SK-N-SH treated with all-trans-retinoic acid at 6 μM for 48 hours (cell line): ENCODE data around the gene RAB31.

ENCODE experiments used
- ATAC-seq: fragments of 200-7000 bp; cut with Tn5 transposase; 3 replicates; pipeline ENCODE4 v1.9.1; 2020; ENCODE audit warnings: mild to moderate bottlenecking, moderate library complexity
- BACH2 ChIP-seq: fragments of 250-450 bp; sonication (Bioruptor Pico); IDR thresholded peaks from 2 replicates; pipeline ENCODE4 v1.9.0; 2021; ENCODE audit warnings: mild to moderate bottlenecking, borderline replicate concordance
- CSDC2 ChIP-seq: fragments of 250-450 bp; sonication (Bioruptor Pico); IDR thresholded peaks from 2 replicates; pipeline ENCODE4 v1.5.0; 2020; ENCODE audit warnings: mild to moderate bottlenecking, moderate library complexity
- ESRRG ChIP-seq: fragments of 250-450 bp; sonication (Bioruptor Pico); IDR thresholded peaks from 2 replicates; pipeline ENCODE4 v1.6.1; 2021; ENCODE audit warnings: mild to moderate bottlenecking
- GLIS3 ChIP-seq: fragments of 250-450 bp; sonication (Bioruptor Pico); IDR thresholded peaks from 2 replicates; pipeline ENCODE4 v1.5.0; 2020; ENCODE audit warnings: mild to moderate bottlenecking, moderate library complexity
- ISL1 ChIP-seq: fragments of 250-450 bp; sonication (Bioruptor Pico); IDR thresholded peaks from 2 replicates; pipeline ENCODE4 v2.1.2; 2022; ENCODE audit warnings: mild to moderate bottlenecking, moderate library complexity
- OSR1 ChIP-seq: fragments of 250-450 bp; sonication (Bioruptor Pico); IDR thresholded peaks from 2 replicates; pipeline ENCODE4 v1.8.0; 2022; ENCODE audit warnings: moderate library complexity, mild to moderate bottlenecking, inconsistent platforms
- TCF4 ChIP-seq: fragments of 250-450 bp; sonication (Bioruptor Pico); IDR thresholded peaks from 2 replicates; pipeline ENCODE4 v1.8.0; 2021; ENCODE audit warnings: mild to moderate bottlenecking, moderate library complexity, borderline replicate concordance
- ZFP3 ChIP-seq: fragments of 250-450 bp; sonication (Bioruptor Pico); IDR thresholded peaks from 2 replicates; pipeline ENCODE4 v1.5.0; 2020; ENCODE audit warnings: mild to moderate bottlenecking, moderate library complexity
- ZFP30 ChIP-seq: fragments of 450-650 bp; formaldehyde crosslinking; IDR thresholded peaks from 2 replicates; pipeline ENCODE4 v1.5.0; 2022; ENCODE audit warnings: mild to moderate bottlenecking, moderate library complexity
- ZNF565 ChIP-seq: fragments of 450-650 bp; formaldehyde crosslinking; conservative IDR thresholded peaks from 2 replicates; pipeline ENCODE4 v1.5.0; 2020; ENCODE audit warnings: low read depth, mild to moderate bottlenecking, moderate library complexity
- ZNF70 ChIP-seq: fragments of 450-650 bp; formaldehyde crosslinking; IDR thresholded peaks from 2 replicates; pipeline ENCODE4 v1.5.0; 2020; ENCODE audit warnings: mild to moderate bottlenecking, moderate library complexity
- TF ChIP-seq, protein P1 (sequence below): fragments of 250-450 bp; sonication (Bioruptor Pico); IDR thresholded peaks from 2 replicates; pipeline ENCODE4 v1.5.1; 2021; ENCODE audit warnings: mild to moderate bottlenecking, moderate library complexity
- TF ChIP-seq, protein P2 (sequence below): fragments of 250-450 bp; sonication (Bioruptor Pico); IDR thresholded peaks from 2 replicates; pipeline ENCODE4 v1.8.0; 2020; ENCODE audit warnings: mild to moderate bottlenecking, moderate library complexity, borderline replicate concordance
- TF ChIP-seq, protein P3 (sequence below): fragments of 250-450 bp; sonication (Bioruptor Pico); IDR thresholded peaks from 2 replicates; pipeline ENCODE4 v1.8.0; 2021; ENCODE audit warnings: low read depth, mild to moderate bottlenecking, moderate library complexity, borderline replicate concordance
- TF ChIP-seq, protein P4 (sequence below): fragments of 250-450 bp; sonication (Bioruptor Pico); IDR thresholded peaks from 2 replicates; pipeline ENCODE4 v1.5.0; 2020; ENCODE audit warnings: mild to moderate bottlenecking, moderate library complexity
- TF ChIP-seq, protein P5 (sequence below): fragments of 250-450 bp; sonication (Bioruptor Pico); IDR thresholded peaks from 2 replicates; pipeline ENCODE4 v1.5.1; 2020; ENCODE audit warnings: low read depth, mild to moderate bottlenecking, moderate library complexity

RAB31 gene

DNA sequence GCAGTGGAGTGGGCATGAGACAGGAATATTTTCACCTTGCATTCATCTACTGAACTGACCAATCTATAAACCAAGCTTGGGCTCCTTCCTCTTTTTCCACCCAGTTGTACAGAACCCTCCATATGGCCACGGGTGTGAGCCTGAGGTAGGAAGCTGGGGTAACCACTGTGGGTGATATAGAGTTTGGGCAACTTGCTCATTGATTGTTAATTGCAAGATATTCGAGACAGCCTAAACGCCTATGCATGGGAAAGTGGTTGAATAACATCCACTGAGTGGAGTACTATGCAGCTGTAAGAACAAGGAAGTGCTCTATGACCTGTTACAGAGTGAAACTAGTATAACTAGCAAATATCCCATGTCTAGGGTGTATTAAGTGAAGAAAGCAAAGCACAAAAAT, 198.4 kb downstream of the RAB31 start:
- TF ChIP-seq ZFP3 (CRISPR knock-in tag) (no peak), BACH2 (no peak), ESRRG (CRISPR knock-in tag) (no peak), ZFP30 (CRISPR knock-in tag) (no peak), GLIS3 (CRISPR knock-in tag) (no peak), OSR1 (no peak), ISL1 (CRISPR knock-in tag) (no peak)
- TF ChIP-seq, protein P1, sequence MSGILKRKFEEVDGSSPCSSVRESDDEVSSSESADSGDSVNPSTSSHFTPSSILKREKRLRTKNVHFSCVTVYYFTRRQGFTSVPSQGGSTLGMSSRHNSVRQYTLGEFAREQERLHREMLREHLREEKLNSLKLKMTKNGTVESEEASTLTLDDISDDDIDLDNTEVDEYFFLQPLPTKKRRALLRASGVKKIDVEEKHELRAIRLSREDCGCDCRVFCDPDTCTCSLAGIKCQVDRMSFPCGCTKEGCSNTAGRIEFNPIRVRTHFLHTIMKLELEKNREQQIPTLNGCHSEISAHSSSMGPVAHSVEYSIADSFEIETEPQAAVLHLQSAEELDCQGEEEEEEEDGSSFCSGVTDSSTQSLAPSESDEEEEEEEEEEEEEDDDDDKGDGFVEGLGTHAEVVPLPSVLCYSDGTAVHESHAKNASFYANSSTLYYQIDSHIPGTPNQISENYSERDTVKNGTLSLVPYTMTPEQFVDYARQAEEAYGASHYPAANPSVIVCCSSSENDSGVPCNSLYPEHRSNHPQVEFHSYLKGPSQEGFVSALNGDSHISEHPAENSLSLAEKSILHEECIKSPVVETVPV: no peak
- TF ChIP-seq, protein P2, sequence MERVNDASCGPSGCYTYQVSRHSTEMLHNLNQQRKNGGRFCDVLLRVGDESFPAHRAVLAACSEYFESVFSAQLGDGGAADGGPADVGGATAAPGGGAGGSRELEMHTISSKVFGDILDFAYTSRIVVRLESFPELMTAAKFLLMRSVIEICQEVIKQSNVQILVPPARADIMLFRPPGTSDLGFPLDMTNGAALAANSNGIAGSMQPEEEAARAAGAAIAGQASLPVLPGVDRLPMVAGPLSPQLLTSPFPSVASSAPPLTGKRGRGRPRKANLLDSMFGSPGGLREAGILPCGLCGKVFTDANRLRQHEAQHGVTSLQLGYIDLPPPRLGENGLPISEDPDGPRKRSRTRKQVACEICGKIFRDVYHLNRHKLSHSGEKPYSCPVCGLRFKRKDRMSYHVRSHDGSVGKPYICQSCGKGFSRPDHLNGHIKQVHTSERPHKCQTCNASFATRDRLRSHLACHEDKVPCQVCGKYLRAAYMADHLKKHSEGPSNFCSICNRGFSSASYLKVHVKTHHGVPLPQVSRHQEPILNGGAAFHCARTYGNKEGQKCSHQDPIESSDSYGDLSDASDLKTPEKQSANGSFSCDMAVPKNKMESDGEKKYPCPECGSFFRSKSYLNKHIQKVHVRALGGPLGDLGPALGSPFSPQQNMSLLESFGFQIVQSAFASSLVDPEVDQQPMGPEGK (CRISPR knock-in tag): no peak
- TF ChIP-seq, protein P3, sequence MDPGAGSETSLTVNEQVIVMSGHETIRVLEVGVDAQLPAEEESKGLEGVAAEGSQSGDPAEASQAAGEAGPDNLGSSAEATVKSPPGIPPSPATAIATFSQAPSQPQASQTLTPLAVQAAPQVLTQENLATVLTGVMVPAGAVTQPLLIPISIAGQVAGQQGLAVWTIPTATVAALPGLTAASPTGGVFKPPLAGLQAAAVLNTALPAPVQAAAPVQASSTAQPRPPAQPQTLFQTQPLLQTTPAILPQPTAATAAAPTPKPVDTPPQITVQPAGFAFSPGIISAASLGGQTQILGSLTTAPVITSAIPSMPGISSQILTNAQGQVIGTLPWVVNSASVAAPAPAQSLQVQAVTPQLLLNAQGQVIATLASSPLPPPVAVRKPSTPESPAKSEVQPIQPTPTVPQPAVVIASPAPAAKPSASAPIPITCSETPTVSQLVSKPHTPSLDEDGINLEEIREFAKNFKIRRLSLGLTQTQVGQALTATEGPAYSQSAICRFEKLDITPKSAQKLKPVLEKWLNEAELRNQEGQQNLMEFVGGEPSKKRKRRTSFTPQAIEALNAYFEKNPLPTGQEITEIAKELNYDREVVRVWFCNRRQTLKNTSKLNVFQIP (CRISPR knock-in tag): no peak
- TF ChIP-seq, protein P4, sequence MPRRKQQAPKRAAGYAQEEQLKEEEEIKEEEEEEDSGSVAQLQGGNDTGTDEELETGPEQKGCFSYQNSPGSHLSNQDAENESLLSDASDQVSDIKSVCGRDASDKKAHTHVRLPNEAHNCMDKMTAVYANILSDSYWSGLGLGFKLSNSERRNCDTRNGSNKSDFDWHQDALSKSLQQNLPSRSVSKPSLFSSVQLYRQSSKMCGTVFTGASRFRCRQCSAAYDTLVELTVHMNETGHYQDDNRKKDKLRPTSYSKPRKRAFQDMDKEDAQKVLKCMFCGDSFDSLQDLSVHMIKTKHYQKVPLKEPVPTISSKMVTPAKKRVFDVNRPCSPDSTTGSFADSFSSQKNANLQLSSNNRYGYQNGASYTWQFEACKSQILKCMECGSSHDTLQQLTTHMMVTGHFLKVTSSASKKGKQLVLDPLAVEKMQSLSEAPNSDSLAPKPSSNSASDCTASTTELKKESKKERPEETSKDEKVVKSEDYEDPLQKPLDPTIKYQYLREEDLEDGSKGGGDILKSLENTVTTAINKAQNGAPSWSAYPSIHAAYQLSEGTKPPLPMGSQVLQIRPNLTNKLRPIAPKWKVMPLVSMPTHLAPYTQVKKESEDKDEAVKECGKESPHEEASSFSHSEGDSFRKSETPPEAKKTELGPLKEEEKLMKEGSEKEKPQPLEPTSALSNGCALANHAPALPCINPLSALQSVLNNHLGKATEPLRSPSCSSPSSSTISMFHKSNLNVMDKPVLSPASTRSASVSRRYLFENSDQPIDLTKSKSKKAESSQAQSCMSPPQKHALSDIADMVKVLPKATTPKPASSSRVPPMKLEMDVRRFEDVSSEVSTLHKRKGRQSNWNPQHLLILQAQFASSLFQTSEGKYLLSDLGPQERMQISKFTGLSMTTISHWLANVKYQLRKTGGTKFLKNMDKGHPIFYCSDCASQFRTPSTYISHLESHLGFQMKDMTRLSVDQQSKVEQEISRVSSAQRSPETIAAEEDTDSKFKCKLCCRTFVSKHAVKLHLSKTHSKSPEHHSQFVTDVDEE (CRISPR knock-in tag): no peak
- ATAC-seq: no peak

DNA sequence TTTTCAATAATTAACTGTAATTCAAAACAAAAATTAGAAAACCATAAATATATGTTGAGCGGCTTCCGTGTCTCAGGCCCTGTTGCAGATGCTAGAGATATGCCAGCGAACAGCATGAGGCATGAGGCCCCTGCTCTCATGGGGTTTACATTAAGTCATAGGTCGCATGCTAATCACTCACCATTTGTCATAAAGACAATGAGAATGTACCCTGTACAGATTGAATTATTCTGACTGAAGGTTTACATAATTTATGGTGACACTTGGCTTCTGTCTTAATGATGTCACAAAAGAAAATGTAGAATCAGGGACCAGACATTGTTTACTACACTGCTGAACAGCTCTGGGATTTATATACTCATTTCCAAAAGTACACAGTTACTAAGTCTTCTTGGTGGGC, 199.8 kb downstream of the RAB31 start:
- ATAC-seq: no peak
- TF ChIP-seq CSDC2 (no peak), ISL1 (CRISPR knock-in tag) (0 out of 2 replicates have a peak, but pooled peaks have one; percentile 22)

DNA sequence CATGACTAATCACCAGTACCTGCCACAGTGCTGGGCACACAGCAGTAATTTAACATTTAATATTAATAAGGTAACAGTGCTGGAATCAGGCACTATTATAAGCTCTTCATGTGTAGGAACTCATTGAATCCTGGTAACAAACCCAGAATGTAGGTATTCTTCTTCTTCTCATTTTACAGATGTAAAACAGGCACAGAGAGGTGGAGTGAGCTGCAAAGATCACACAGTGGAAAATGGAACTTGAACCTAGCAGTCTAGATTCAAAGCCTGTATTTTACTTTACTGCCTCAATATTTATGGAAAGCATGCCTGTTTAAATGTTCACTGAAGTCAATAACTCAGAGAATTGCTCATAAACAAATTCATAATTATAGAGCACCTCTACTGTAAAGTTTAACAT, 202.0 kb downstream of the RAB31 start:
- no peak for ATAC-seq
- TF ChIP-seq ISL1 (CRISPR knock-in tag) (no peak), ESRRG (CRISPR knock-in tag) (no peak), CSDC2 (no peak), ZNF565 (no peak), BACH2 (no peak), GLIS3 (CRISPR knock-in tag) (no peak), ZNF70 (no peak), TCF4 (CRISPR knock-in tag) (no peak)
- TF ChIP-seq, protein P3 (CRISPR knock-in tag): no peak
- TF ChIP-seq, protein P5, sequence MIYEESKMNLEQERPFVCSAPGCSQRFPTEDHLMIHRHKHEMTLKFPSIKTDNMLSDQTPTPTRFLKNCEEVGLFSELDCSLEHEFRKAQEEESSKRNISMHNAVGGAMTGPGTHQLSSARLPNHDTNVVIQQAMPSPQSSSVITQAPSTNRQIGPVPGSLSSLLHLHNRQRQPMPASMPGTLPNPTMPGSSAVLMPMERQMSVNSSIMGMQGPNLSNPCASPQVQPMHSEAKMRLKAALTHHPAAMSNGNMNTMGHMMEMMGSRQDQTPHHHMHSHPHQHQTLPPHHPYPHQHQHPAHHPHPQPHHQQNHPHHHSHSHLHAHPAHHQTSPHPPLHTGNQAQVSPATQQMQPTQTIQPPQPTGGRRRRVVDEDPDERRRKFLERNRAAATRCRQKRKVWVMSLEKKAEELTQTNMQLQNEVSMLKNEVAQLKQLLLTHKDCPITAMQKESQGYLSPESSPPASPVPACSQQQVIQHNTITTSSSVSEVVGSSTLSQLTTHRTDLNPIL: no peak
- TF ChIP-seq, protein P4 (CRISPR knock-in tag): no peak
